ENCODE results near the gene CSTF1. TPM values are rescaled to one million over a fixed set of nuclear protein-coding genes. Genes with fewer than 3 reads are reported as not detected.

The CSTF1 gene
- total RNA-seq, 8 experiments from 2014 or later = 17.0 to 39.8 (median 24.1) TPM

DNA sequence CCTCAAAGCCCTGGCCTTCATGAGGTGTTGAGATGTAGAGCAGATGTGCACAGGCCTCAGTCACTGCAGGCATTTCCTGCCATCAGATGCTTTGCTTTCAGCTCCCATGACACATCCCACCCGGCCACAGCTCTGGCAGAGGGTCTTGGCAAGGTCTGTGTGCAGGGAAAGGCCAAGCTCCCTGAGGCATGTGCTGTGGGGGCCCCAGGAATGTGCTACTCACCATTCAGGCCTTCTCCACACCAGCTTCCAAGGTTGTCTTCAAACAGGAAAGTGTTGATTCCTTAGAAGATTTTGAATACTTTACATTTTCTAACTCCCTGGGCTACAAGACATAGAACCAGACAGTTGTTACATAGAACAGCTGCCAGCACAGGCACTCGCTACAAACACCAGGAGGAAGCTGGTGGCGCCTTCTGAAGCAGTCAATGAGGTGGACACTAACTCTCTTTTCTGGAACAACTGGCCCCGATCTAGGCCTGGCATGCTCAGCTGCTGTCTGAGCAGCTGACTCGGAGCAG, 47.4 kb downstream of the CSTF1 start:
- ATAC-seq (replicated peaks in 6 of 8) = no peak
- 0 to 83% (median 40%) methylated on average over 1 to 4 of the region's 5 CpGs; no CpG with 5 or more reads in 3 of the 10 experiments for WGBS, 10 experiments
- Histone ChIP-seq H3K4me1 (replicated peaks in 1 of 2) (no peaks in the 10 kb centered on the region), H3K27ac (no peak overlapping the region), H3K4me3 (no peak overlapping the region)
- in situ Hi-C loops (cut with MboI; ENCODE audit: low pct_unique_long_range_greater_than_20kb in 2 of 9, low sequenced_read_pairs in 9 of 9, unreplicated experiment in 9 of 9) = no loop called here

DNA sequence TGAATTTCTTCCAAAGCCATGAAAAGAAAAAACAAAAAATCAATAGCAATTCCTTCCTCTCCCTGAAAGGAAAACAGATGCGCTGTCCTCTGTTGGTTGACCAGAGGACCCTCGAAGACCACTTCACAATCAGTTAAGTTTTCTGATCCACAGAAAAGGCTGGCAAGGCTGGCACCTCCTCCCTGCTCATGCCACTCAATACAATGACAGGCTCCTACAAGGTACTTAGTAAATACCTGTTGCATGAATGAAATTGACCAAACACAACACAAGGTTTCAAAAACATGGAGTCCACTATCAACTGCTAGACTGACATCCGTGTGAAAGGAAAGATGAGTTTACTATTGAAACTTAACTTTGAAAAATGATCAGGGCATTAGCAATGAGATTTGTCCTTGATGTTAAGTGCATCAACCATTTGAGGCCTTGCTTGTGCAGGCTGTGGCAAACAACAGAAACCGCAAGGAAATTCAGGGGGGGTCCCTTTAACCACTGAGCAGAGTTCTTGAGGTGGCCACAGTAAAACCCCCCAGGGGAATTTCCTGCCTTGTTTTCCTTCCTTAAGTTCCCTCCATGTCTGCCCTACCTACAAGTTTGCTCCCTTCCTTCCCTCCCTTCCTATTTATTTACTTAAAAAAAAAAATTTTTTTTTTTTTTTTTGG, 48.0 kb downstream of the CSTF1 start:
- H3K4me3 ChIP-seq = no peak overlapping the region
- H3K27ac ChIP-seq = no peak overlapping the region
- no peaks in the 10 kb centered on the region for H3K4me1 ChIP-seq (replicated peaks in 1 of 2)
- ATAC-seq (replicated peaks in 6 of 8) = no peak
- in situ Hi-C loops (cut with MboI; ENCODE audit: low pct_unique_long_range_greater_than_20kb in 2 of 9, low sequenced_read_pairs in 9 of 9, unreplicated experiment in 9 of 9) = no loop called here
- 73 to 100% (median 87%) methylated on average over 1 to 4 of the region's 4 CpGs; no CpG with 5 or more reads in 2 of the 10 experiments for WGBS, 10 experiments

DNA sequence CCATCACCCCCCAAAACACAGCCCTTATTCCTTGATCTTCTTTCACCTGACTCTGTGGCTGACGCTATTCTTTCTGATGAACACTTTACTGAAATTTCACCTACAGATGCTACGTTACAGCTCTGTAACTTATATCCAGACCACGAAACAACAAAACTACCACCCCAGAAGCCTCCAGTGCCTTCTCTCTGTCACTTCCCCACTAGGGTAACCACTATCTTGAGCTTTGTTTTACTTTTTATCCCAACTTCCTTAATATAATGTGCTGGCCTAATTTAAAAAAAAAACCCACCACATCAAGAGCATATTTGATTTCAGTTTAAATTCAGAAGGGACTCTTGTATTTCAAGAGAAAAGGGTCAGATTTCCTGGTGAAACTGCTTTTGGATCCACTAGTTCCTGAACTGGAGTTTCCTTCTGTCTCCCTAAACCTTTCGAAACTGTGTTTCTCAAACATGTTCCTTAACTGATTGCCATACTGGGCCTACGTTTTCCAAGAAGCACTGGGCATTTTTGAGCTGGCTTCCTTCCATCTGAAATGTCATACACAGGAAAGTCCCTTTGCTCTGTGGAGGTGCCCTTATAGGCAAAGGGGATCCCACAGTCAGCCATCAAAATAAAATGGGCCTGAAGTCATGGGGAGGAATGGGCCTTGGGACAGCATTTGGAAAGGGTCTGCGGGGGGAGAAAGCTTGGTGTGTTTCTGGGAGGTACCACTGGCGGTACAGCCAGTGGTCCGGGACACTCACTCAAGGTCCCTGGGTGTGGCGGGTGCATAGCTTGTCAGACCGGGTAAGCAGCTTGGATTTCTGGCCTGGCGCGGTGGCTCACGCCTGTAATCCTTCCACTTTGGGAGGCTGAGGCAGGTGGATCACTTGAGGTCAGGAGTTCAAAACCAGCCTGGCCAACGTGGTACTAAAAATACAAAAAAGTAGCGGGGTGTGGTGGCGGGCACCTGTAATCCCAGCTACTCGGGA, 50.2 kb downstream of the CSTF1 start:
- Histone ChIP-seq H3K4me1 (replicated peaks in 1 of 2) (no peaks in the 10 kb centered on the region), H3K27ac (no peak overlapping the region), H3K4me3 (no peak overlapping the region)
- ATAC-seq (replicated peaks in 6 of 8) = no peak
- in situ Hi-C loops (cut with MboI; ENCODE audit: low pct_unique_long_range_greater_than_20kb in 2 of 9, low sequenced_read_pairs in 9 of 9, unreplicated experiment in 9 of 9) = no loop called here
- WGBS, 10 experiments = 65 to 100% (median 90%) methylated on average over 2 to 9 of the region's 17 CpGs; no CpG with 5 or more reads in 1 of the 10 experiments

DNA sequence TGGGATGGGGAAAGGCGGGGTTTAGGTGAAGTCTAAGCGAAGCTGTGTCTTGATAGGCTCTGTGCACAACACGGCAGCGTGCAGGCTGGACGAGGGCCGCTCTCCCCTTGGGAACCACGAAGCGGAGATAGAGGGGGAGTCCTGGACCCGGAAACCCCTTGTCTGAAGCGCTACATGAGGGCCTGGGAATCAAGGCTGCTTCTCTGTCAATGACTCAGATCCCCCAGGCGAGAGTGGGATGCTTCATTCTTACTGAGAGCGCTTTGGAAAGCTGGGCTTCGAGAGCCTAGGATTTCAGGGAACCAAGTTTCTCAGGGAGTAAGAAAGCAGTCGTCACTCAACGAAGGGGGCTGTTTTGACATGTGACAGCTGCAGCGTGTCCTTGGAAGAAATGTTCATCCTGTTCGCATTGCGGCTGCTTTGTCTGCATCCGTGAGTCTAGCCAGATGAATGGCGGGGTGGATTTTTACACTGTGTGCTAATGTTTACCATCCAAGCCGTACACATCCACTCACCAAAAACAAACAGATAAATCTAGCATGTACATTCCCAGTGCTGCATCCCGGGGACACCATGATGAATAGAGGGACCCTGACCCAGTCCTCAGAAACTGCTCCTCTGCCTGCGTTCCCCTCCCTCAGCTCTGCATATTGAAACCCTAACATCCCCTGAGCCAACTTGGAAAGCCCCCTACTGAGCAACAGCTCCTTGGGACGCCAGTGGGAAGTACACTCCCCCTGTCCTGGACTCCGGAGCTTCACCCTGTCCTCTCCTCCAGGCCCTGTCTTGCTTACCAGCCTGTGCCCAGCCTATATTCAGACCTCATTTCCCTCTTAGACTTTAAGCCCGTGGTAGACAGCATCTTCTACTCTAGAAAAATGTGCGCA, 51.5 kb downstream of the CSTF1 start:
- peak in 3 of 8 experiments; percentile 64 to 92 (median 86) for ATAC-seq (replicated peaks in 6 of 8)
- no peak overlapping the region for H3K4me3 ChIP-seq
- no peaks in the 10 kb centered on the region for H3K4me1 ChIP-seq (replicated peaks in 1 of 2)
- no peak overlapping the region for H3K27ac ChIP-seq
- in situ Hi-C loops (cut with MboI; ENCODE audit: low pct_unique_long_range_greater_than_20kb in 2 of 9, low sequenced_read_pairs in 9 of 9, unreplicated experiment in 9 of 9) = no loop called here
- 26 to 100% (median 77%) methylated on average over 1 to 27 of the region's 27 CpGs for WGBS, 10 experiments

DNA sequence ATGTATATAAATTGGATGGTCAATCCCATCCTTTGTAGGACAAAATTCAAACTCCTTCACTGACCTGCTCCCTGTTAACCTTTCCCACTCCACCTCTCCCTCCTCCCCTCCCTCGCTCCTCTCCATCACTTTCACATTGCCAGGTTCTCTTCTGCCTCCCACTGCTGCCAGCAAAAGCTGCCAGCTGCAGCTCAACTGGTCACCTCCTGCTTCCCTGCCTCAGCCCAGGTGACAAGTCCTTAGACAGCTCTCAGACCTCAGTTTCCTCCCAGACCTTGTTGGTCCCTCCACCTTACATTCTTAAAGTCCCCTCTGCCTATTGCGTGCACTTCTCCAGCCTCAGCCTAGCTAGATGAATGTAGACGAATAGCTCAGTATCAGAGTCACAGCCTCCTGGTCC, 52.7 kb downstream of the CSTF1 start:
- in situ Hi-C loops (cut with MboI; ENCODE audit: low pct_unique_long_range_greater_than_20kb in 2 of 9, low sequenced_read_pairs in 9 of 9, unreplicated experiment in 9 of 9) = no loop called here
- no peak for ATAC-seq (replicated peaks in 6 of 8)
- WGBS, 10 experiments = 74 to 100% (median 80%) methylated on average over 1 to 2 of the region's 3 CpGs; no CpG with 5 or more reads in 5 of the 10 experiments
- H3K4me1 ChIP-seq (replicated peaks in 1 of 2) = no peaks in the 10 kb centered on the region
- no peak overlapping the region for H3K27ac ChIP-seq
- no peak overlapping the region for H3K4me3 ChIP-seq

DNA sequence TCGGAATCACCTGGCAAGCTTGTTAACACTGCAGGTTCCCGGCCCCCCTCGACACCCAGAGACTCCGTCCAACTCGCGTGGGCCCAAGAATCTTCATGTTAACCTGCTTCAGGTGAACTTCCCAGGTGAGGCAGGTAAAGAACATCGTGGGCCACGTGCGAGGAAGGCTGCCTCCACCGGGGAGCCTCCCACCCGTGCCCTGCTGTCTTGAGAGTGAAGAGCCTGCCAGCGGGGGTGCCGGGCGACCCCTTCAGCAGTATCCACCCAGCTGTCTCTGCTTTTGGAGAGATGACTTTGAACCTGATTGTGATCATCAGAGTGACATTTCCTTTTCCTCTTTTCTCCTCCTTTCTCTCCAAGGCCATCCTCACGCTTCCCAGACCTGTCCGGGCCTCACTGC, 53.1 kb downstream of the CSTF1 start:
- no peak for ATAC-seq (replicated peaks in 6 of 8)
- Histone ChIP-seq H3K4me1 (replicated peaks in 1 of 2) (no peaks in the 10 kb centered on the region), H3K27ac (no peak overlapping the region), H3K4me3 (no peak overlapping the region)
- in situ Hi-C loops (cut with MboI; ENCODE audit: low pct_unique_long_range_greater_than_20kb in 2 of 9, low sequenced_read_pairs in 9 of 9, unreplicated experiment in 9 of 9) = no loop called here
- 67 to 100% (median 86%) methylated on average over 1 to 13 of the region's 16 CpGs; no CpG with 5 or more reads in 4 of the 10 experiments for WGBS, 10 experiments

DNA sequence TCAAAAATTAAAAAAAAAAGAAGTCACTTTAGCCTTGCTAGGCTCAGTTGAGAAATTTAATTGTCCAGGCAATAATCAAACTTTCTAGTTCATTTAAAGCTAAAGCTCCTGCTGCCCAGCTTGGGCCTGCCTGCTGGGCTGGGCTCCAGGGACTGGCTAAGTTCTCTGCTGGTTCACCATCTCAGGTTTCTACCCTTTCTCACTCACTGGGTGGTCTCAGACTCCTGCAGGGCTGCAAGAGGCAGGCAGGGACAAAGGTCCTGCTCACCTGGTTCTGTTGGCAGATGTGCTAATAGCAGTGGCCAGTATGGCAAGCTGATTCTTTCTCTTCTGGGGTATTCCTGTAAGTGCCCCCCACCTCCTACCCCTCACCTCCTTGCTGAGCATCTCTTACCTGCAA, 54.8 kb downstream of the CSTF1 start:
- Histone ChIP-seq H3K27ac (no peak overlapping the region), H3K4me1 (replicated peaks in 1 of 2) (no peaks in the 10 kb centered on the region), H3K4me3 (no peak overlapping the region)
- in situ Hi-C loops (cut with MboI; ENCODE audit: low pct_unique_long_range_greater_than_20kb in 2 of 9, low sequenced_read_pairs in 9 of 9, unreplicated experiment in 9 of 9) = no loop called here
- no peak for ATAC-seq (replicated peaks in 6 of 8)

DNA sequence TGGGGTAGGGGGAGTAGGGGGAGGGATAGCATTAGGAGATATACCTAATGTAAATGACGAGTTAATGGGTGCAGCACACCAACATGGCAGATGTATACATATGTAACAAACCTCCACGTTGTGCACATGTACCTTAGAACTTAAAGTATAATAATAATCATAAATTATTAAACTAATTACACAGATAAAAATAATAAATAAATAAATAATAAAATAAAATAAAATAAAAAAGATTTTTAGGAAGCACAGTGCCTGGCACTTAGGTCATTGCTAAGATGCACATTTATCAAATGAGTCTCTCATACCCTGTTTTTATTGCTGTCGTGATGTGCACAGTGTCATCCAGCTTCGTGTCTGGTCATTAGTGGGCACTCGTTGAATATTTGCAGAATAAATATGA, 57.0 kb downstream of the CSTF1 start:
- no peak for ATAC-seq (replicated peaks in 6 of 8)
- Histone ChIP-seq H3K27ac (no peak overlapping the region), H3K4me3 (no peak overlapping the region), H3K4me1 (replicated peaks in 1 of 2) (no peaks in the 10 kb centered on the region)
- in situ Hi-C loops (cut with MboI; ENCODE audit: low pct_unique_long_range_greater_than_20kb in 2 of 9, low sequenced_read_pairs in 9 of 9, unreplicated experiment in 9 of 9) = no loop called here
- WGBS, 10 experiments = 39 to 89% (median 81%) methylated on average over 3 to 5 of the region's 5 CpGs; no CpG with 5 or more reads in 1 of the 10 experiments

DNA sequence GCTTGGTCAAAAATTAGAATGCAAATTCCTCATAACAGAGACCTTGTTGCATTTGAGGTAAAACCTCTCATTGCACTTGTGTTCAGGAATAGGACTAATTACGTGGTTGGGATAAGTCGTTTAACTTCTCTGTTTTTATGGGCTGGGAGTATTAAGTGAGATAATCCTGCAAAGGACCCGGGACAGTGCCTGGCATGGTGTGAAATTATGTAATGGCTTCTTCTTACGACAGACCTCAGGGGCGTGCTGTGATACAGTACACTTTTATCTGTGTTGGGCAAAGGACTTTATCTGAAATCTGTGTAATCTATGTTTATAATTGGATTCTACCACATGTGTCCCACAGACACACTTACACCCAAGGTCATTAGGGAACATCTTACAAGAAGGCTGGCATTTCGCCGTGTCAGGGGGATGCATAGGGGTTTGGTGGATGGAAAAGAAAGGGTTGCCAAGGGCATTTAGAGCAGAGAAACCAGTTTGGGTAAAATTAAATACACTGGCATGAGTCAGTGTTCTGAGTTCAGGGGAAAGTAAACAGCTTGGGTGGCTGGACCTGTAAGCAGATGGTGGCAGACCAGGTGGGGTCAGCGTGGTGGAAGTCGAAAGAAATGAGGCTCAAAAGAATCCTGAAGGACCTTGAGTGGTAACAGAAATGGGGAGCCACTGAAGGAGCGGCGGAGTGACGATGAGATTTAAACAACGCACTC, 58.8 kb downstream of the CSTF1 start:
- WGBS, 10 experiments = 48 to 86% (median 68%) methylated on average over 2 to 11 of the region's 13 CpGs; no CpG with 5 or more reads in 1 of the 10 experiments
- H3K4me3 ChIP-seq = no peak overlapping the region
- no peak overlapping the region for H3K27ac ChIP-seq
- no peak for ATAC-seq (replicated peaks in 6 of 8)
- H3K4me1 ChIP-seq (replicated peaks in 1 of 2) = no peaks in the 10 kb centered on the region
- in situ Hi-C loops (cut with MboI; ENCODE audit: low pct_unique_long_range_greater_than_20kb in 2 of 9, low sequenced_read_pairs in 9 of 9, unreplicated experiment in 9 of 9) = no loop called here

DNA sequence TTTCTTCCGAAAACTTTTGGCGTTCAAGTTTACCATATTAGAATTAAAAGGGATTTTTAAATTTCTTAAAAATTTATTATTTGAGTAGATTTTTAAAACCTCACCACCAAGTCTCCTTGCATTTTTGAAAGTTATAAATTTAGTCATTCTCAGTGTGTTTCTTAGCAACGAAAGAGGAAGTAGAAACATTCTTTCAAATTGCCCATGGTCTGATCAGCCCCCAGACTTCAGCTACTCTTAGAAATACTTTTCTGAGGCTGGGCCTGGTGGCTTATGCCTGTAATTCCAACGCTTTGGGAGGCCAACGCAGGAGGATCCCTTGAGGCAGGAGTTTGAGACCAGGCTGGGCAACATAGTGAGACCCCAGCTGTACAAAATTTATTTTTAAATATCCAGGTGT, 60.9 kb downstream of the CSTF1 start:
- no peak overlapping the region for H3K27ac ChIP-seq
- ATAC-seq (replicated peaks in 6 of 8) = no peak
- 40 to 100% (median 65%) methylated on average over 1 to 5 of the region's 5 CpGs; no CpG with 5 or more reads in 1 of the 10 experiments for WGBS, 10 experiments
- in situ Hi-C loops (cut with MboI; ENCODE audit: low pct_unique_long_range_greater_than_20kb in 2 of 9, low sequenced_read_pairs in 9 of 9, unreplicated experiment in 9 of 9) = no loop called here
- no peak overlapping the region for H3K4me3 ChIP-seq
- H3K4me1 ChIP-seq (replicated peaks in 1 of 2) = no peaks in the 10 kb centered on the region

DNA sequence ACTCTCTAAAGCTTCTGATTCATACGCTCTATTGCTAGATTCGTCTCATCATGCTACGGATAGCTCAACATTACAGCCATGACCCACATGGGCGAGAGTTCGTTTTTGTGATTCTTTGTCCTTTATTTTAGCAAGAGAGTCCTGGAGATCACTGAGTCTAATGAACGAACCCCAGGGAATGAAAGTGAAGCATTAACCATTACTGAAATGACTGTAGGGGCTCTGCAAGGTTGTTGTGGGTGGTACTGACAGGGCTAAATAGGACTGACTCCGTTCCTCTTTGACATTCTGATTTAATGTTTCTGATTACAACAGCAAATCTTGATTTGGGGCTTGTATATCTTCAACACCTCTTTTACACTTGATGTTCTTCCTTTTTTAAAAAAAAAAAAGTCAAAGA, 62.3 kb downstream of the CSTF1 start:
- in situ Hi-C loops (cut with MboI; ENCODE audit: low pct_unique_long_range_greater_than_20kb in 2 of 9, low sequenced_read_pairs in 9 of 9, unreplicated experiment in 9 of 9) = no loop called here
- no peak for ATAC-seq (replicated peaks in 6 of 8)
- Histone ChIP-seq H3K27ac (no peak overlapping the region), H3K4me1 (replicated peaks in 1 of 2) (no peaks in the 10 kb centered on the region), H3K4me3 (no peak overlapping the region)
- 50 to 87% (median 73%) methylated on average over 1 to 7 of the region's 7 CpGs for WGBS, 10 experiments

Measured in motor neuron (in vitro differentiated cells).